ENCODE data around the gene STOML2. TPM values are rescaled to one million over a fixed set of nuclear protein-coding genes. Genes with fewer than 3 reads are reported as not detected.

Gene STOML2
- total and polyA plus RNA-seq, 4 donors: 61.2 to 102 (median 76.2) TPM

GRCh38 chr9:35107297-35108290 lies 4.7 kb upstream of the STOML2 start:
- Histone ChIP-seq H3K27me3 (ENCODE audit: control insufficient read depth, insufficient read depth, low read length) (no peaks in the 10 kb centered on the region), H3K9me3 (ENCODE audit: control insufficient read depth, insufficient read depth, low read length) (no peaks in the 10 kb centered on the region), H3K4me3 (ENCODE audit: low read depth, low read length) (no peak overlapping the region), H3K27ac (ENCODE audit: low read depth, low read length) (no peak overlapping the region), H3K4me1 (ENCODE audit: control insufficient read depth, insufficient read depth, low read length) (peaks cover 46% of the 10 kb centered on the region), H3K36me3 (ENCODE audit: control insufficient read depth, insufficient read depth, low read length) (peaks cover 49% of the 10 kb centered on the region)
- no peak for DNase-seq (ENCODE audit: low read depth in 4 of 6, low spot score in 6 of 6)
- 82% methylated on average over 16 of the region's 18 CpGs for WGBS (ENCODE audit: insufficient coverage)

- Histone ChIP-seq H3K36me3 (ENCODE audit: control insufficient read depth, insufficient read depth, low read length) (peaks cover 51% of the 10 kb centered on the region), H3K4me3 (ENCODE audit: low read depth, low read length) (no peak overlapping the region), H3K27me3 (ENCODE audit: control insufficient read depth, insufficient read depth, low read length) (no peaks in the 10 kb centered on the region), H3K4me1 (ENCODE audit: control insufficient read depth, insufficient read depth, low read length) (peaks cover 51% of the 10 kb centered on the region), H3K27ac (ENCODE audit: low read depth, low read length) (no peak overlapping the region), H3K9me3 (ENCODE audit: control insufficient read depth, insufficient read depth, low read length) (no peaks in the 10 kb centered on the region)
- DNase-seq (ENCODE audit: low read depth in 4 of 6, low spot score in 6 of 6): no peak
- 96% methylated on average over 3 of the region's 7 CpGs for WGBS (ENCODE audit: insufficient coverage)
Measured at GRCh38 chr9:35106343-35106730, 3.4 kb upstream of the STOML2 start.

- H3K4me3 ChIP-seq (ENCODE audit: low read depth, low read length): no peak overlapping the region
- H3K27ac ChIP-seq (ENCODE audit: low read depth, low read length): no peak overlapping the region
- no peaks in the 10 kb centered on the region for H3K27me3 ChIP-seq (ENCODE audit: control insufficient read depth, insufficient read depth, low read length)
- 92% methylated on average over 7 of the region's 13 CpGs for WGBS (ENCODE audit: insufficient coverage)
- H3K36me3 ChIP-seq (ENCODE audit: control insufficient read depth, insufficient read depth, low read length): peaks cover 57% of the 10 kb centered on the region
- H3K9me3 ChIP-seq (ENCODE audit: control insufficient read depth, insufficient read depth, low read length): no peaks in the 10 kb centered on the region
- DNase-seq (ENCODE audit: low read depth in 4 of 6, low spot score in 6 of 6): no peak
- peaks cover 50% of the 10 kb centered on the region for H3K4me1 ChIP-seq (ENCODE audit: control insufficient read depth, insufficient read depth, low read length)
Measured at GRCh38 chr9:35105571-35106342, 2.8 kb upstream of the STOML2 start.

GRCh38 chr9:35105126-35105525 lies 2.2 kb upstream of the STOML2 start:
- Histone ChIP-seq H3K27ac (ENCODE audit: low read depth, low read length) (no peak overlapping the region), H3K4me3 (ENCODE audit: low read depth, low read length) (no peak overlapping the region), H3K36me3 (ENCODE audit: control insufficient read depth, insufficient read depth, low read length) (peaks cover 63% of the 10 kb centered on the region), H3K4me1 (ENCODE audit: control insufficient read depth, insufficient read depth, low read length) (peaks cover 43% of the 10 kb centered on the region), H3K27me3 (ENCODE audit: control insufficient read depth, insufficient read depth, low read length) (no peaks in the 10 kb centered on the region), H3K9me3 (ENCODE audit: control insufficient read depth, insufficient read depth, low read length) (no peaks in the 10 kb centered on the region)
- DNase-seq (ENCODE audit: low read depth in 4 of 6, low spot score in 6 of 6): no peak
- WGBS (ENCODE audit: insufficient coverage): 86% methylated on average over 11 of the region's 12 CpGs

GRCh38 chr9:35104586-35104985 lies 1.7 kb upstream of the STOML2 start:
- Histone ChIP-seq H3K36me3 (ENCODE audit: control insufficient read depth, insufficient read depth, low read length) (peaks cover 66% of the 10 kb centered on the region), H3K27me3 (ENCODE audit: control insufficient read depth, insufficient read depth, low read length) (no peaks in the 10 kb centered on the region), H3K4me1 (ENCODE audit: control insufficient read depth, insufficient read depth, low read length) (peaks cover 40% of the 10 kb centered on the region), H3K4me3 (ENCODE audit: low read depth, low read length) (no peak overlapping the region), H3K27ac (ENCODE audit: low read depth, low read length) (peak overlapping the region; percentile 95), H3K9me3 (ENCODE audit: control insufficient read depth, insufficient read depth, low read length) (no peaks in the 10 kb centered on the region)
- no peak for DNase-seq (ENCODE audit: low read depth in 4 of 6, low spot score in 6 of 6)
- WGBS (ENCODE audit: insufficient coverage): 100% methylated on average over 1 of the region's 4 CpGs

GRCh38 chr9:35103660-35104191 lies 795 bp upstream of the STOML2 start:
- Histone ChIP-seq H3K27ac (ENCODE audit: low read depth, low read length) (peak overlapping the region; percentile 95), H3K9me3 (ENCODE audit: control insufficient read depth, insufficient read depth, low read length) (no peaks in the 10 kb centered on the region), H3K36me3 (ENCODE audit: control insufficient read depth, insufficient read depth, low read length) (peaks cover 64% of the 10 kb centered on the region), H3K4me3 (ENCODE audit: low read depth, low read length) (peak overlapping the region; percentile 85), H3K27me3 (ENCODE audit: control insufficient read depth, insufficient read depth, low read length) (no peaks in the 10 kb centered on the region), H3K4me1 (ENCODE audit: control insufficient read depth, insufficient read depth, low read length) (peaks cover 37% of the 10 kb centered on the region)
- no peak for DNase-seq (ENCODE audit: low read depth in 4 of 6, low spot score in 6 of 6)
- 4% methylated on average over 5 of the region's 5 CpGs for WGBS (ENCODE audit: insufficient coverage)

GRCh38 chr9:35102465-35102768 lies 514 bp downstream of the STOML2 start:
- H3K4me1 ChIP-seq (ENCODE audit: control insufficient read depth, insufficient read depth, low read length): peaks cover 37% of the 10 kb centered on the region
- WGBS (ENCODE audit: insufficient coverage): 8% methylated on average over 10 of the region's 10 CpGs
- no peaks in the 10 kb centered on the region for H3K27me3 ChIP-seq (ENCODE audit: control insufficient read depth, insufficient read depth, low read length)
- H3K9me3 ChIP-seq (ENCODE audit: control insufficient read depth, insufficient read depth, low read length): no peaks in the 10 kb centered on the region
- H3K27ac ChIP-seq (ENCODE audit: low read depth, low read length): peak overlapping the region; percentile 95
- DNase-seq (ENCODE audit: low read depth in 4 of 6, low spot score in 6 of 6): peak in 1 of 6 donors; percentile 34
- H3K36me3 ChIP-seq (ENCODE audit: control insufficient read depth, insufficient read depth, low read length): peaks cover 51% of the 10 kb centered on the region
- H3K4me3 ChIP-seq (ENCODE audit: low read depth, low read length): peak overlapping the region; percentile 85

GRCh38 chr9:35097573-35097972 lies 5.4 kb downstream of the STOML2 start:
- H3K9me3 ChIP-seq (ENCODE audit: control insufficient read depth, insufficient read depth, low read length): no peaks in the 10 kb centered on the region
- WGBS (ENCODE audit: insufficient coverage): 97% methylated on average over 3 of the region's 3 CpGs
- H3K36me3 ChIP-seq (ENCODE audit: control insufficient read depth, insufficient read depth, low read length): peaks cover 42% of the 10 kb centered on the region

GRCh38 chr9:35096035-35096849 lies 6.7 kb downstream of the STOML2 start, which contains the start of gene PIGO:
TSS of gene PIGO (minus strand) at chr9:35096591. CDS start at chr9:35095565, 1,026 bp downstream.
- H3K4me1 ChIP-seq (ENCODE audit: control insufficient read depth, insufficient read depth, low read length): peaks cover 15% of the 10 kb centered on the region
- under 1% methylated on average over 52 of the region's 53 CpGs for WGBS (ENCODE audit: insufficient coverage)
- H3K36me3 ChIP-seq (ENCODE audit: control insufficient read depth, insufficient read depth, low read length): peaks cover 53% of the 10 kb centered on the region
- H3K9me3 ChIP-seq (ENCODE audit: control insufficient read depth, insufficient read depth, low read length): no peaks in the 10 kb centered on the region
- peak within 1 kb of the TSS; percentile 98 for H3K4me3 ChIP-seq (ENCODE audit: low read depth, low read length)
- H3K27ac ChIP-seq (ENCODE audit: low read depth, low read length): peak within 1 kb of the TSS; percentile 93
- DNase-seq (ENCODE audit: low read depth in 4 of 6, low spot score in 6 of 6): peak in 5 of 6 donors; percentile 63 to 96 (median 78)
- H3K27me3 ChIP-seq (ENCODE audit: control insufficient read depth, insufficient read depth, low read length): no peaks in the 10 kb centered on the region

More at GRCh38 chr9:35097573-35097972, 5.4 kb downstream of the STOML2 start:
- Histone ChIP-seq H3K27ac (ENCODE audit: low read depth, low read length) (no peak overlapping the region), H3K4me1 (ENCODE audit: control insufficient read depth, insufficient read depth, low read length) (peaks cover 29% of the 10 kb centered on the region), H3K27me3 (ENCODE audit: control insufficient read depth, insufficient read depth, low read length) (no peaks in the 10 kb centered on the region), H3K4me3 (ENCODE audit: low read depth, low read length) (no peak overlapping the region)
- no peak for DNase-seq (ENCODE audit: low read depth in 4 of 6, low spot score in 6 of 6)

Measured in spinal cord (tissue), 10 donors.